ENCODE results near the gene UST.

DNA sequence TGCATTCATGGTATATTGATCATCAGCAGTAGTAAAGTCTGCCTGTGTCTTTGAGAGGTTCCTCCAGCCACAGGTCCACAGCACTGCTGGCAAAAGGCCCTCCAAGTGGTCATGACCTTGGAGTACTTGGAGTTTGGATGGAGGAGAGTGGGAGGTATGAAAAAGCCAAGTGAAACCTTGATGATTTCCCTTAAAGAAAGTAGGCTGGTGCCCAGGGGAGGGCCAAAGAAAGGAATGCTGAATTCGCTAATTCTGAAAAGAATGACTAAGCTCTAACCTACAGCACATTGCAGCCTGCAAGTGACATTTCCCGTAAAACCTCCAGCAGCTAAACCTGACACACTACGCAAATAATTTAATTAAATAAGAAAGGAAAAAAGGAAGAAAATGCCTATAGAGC is 347.3 kb downstream of the UST start:
- TF ChIP-seq, protein P1, sequence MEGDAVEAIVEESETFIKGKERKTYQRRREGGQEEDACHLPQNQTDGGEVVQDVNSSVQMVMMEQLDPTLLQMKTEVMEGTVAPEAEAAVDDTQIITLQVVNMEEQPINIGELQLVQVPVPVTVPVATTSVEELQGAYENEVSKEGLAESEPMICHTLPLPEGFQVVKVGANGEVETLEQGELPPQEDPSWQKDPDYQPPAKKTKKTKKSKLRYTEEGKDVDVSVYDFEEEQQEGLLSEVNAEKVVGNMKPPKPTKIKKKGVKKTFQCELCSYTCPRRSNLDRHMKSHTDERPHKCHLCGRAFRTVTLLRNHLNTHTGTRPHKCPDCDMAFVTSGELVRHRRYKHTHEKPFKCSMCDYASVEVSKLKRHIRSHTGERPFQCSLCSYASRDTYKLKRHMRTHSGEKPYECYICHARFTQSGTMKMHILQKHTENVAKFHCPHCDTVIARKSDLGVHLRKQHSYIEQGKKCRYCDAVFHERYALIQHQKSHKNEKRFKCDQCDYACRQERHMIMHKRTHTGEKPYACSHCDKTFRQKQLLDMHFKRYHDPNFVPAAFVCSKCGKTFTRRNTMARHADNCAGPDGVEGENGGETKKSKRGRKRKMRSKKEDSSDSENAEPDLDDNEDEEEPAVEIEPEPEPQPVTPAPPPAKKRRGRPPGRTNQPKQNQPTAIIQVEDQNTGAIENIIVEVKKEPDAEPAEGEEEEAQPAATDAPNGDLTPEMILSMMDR (IDR thresholded peaks at IDR 0.05; ENCODE audit: low read depth, low read length, missing input control) = no peak
- TF ChIP-seq, protein P2, sequence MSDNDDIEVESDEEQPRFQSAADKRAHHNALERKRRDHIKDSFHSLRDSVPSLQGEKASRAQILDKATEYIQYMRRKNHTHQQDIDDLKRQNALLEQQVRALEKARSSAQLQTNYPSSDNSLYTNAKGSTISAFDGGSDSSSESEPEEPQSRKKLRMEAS (IDR thresholded peaks at IDR 0.05) = no peak
